HFF-Myc (cell line): ENCODE data around the gene ARHGEF6.

ENCODE experiments used
- DNase-seq: peaks from one replicate; pipeline ENCODE4 v3.0.0-alpha.2; 2011; ENCODE audit warnings: low read depth; ENCODE audit errors: extremely low read depth
- H3K4me3 ChIP-seq: replicated peaks from 2 replicates; pipeline ENCODE4 v1.5.1; 2011; ENCODE audit warnings: low read depth, mild to moderate bottlenecking, control low read depth, low read length
- TF ChIP-seq, protein P1 (sequence below): IDR thresholded peaks from 2 replicates; pipeline ENCODE4 v1.5.1; 2012; ENCODE audit warnings: mild to moderate bottlenecking, low read depth, low read length, control low read depth; ENCODE audit errors: missing control alignments

Gene ARHGEF6

DNA sequence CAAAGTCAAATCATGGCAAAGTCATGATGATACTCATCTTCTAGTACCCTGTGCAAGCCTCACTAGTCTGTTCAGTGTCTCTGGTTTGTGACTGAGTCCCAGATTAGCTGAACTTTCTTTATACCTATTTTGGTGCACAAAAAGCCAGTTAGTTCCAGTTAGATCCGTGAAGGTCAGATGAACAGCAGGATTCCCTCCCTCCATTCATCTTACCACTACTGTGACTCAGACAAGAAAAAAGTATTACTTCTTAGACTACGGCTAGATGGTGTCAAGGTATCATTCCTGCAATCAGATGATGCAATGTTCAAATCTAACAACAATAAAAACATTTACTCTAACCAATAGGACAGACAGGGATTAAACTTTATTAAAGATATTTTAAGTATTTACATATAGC lies 30.4 kb downstream of the ARHGEF6 start:
- DNase-seq, result no peak
- TF ChIP-seq, protein P1, sequence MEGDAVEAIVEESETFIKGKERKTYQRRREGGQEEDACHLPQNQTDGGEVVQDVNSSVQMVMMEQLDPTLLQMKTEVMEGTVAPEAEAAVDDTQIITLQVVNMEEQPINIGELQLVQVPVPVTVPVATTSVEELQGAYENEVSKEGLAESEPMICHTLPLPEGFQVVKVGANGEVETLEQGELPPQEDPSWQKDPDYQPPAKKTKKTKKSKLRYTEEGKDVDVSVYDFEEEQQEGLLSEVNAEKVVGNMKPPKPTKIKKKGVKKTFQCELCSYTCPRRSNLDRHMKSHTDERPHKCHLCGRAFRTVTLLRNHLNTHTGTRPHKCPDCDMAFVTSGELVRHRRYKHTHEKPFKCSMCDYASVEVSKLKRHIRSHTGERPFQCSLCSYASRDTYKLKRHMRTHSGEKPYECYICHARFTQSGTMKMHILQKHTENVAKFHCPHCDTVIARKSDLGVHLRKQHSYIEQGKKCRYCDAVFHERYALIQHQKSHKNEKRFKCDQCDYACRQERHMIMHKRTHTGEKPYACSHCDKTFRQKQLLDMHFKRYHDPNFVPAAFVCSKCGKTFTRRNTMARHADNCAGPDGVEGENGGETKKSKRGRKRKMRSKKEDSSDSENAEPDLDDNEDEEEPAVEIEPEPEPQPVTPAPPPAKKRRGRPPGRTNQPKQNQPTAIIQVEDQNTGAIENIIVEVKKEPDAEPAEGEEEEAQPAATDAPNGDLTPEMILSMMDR, result no peak
- H3K4me3 ChIP-seq, result no peak overlapping the region

DNA sequence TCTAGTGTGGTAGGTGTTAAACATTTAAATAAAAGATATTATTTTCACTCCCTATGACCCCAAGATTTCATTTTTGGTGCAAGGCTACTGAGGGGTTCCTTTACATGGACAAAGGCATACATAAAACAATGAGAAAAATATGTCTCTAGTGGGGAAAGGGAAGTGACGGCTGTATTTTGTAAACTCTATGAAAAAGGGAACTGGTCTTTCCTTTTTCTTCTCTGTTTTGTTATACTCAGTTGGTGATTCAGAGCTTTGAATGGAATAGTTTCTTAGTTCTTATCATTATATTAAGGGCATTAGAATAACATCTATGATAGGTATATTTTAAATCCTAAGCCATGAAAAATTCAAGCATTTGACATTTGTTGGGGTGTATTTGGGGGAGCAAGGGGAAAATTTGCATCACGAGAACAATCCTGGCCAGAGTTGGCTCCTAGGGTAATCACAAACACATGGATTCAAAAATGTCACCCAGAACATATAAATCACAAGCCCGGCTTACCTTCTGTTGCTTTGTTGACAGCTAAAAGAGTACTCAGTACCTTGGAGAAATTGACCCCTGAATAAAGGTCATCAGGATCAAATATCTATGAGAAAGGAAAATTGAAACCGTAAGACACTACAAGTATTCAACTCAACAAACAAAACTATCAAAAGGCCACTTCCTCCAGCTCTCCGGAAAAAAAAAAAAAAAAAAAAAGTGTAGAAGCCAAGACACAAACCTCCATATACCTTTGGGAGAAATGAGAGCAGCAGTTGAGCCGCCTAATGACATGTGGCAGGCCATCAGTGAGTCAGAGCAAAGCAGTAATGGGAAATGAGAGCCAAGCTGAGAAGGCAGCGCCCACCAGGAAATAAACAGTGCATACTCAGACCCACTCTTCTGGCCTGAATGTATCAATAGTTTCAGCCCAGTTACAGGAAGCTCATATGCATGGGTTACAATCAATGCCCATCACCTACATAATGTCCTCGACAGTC lies 33.4 kb downstream of the ARHGEF6 start:
- DNase-seq, result no peak
- TF ChIP-seq, protein P1, result no peak
- no peak overlapping the region for H3K4me3 ChIP-seq

DNA sequence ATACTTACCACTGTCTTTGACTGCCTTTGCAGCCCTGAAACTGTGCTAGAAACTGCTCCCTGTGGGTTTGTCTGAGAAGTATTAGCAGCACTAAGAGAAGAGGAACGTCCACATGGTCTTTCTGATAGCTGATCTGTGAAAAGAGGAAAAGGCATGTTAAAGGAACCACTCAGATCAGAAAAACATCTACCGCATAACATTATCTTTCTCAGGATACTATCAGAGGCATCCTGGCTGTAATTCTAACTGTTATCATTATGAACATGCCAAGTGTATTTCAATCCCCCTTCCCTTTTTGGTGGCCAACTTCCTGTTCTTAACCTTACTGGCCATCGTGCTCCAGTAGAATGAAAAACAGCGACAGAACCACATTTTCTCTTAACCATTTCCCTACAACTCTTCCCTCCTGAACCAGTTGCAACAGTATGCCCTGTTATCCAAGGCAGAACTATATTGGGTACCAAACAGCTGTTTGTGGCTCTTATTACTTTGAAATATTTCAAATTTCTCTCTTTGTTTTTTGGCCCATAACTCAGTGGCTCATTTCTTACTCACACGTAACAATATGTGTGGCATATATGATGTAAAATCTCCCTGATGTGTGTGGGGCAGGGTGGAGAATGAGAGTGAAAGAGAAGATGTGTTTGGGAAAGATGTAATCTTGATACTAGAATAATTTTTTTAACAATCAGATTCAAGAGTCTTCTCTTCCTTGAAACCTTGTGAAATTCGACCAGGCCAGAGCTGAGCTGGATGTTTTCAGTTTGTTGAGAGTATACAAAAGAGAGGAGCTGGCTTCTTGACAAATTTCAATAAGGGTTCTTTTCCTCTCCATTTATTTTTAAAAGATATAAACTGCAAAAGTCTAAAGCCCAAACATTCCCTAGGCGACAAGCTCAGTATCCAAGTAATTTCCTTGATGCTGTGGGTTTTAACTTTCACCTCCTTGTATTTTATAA lies 35.2 kb downstream of the ARHGEF6 start:
- TF ChIP-seq, protein P1, result no peak
- DNase-seq, result no peak
- H3K4me3 ChIP-seq, result no peak overlapping the region

DNA sequence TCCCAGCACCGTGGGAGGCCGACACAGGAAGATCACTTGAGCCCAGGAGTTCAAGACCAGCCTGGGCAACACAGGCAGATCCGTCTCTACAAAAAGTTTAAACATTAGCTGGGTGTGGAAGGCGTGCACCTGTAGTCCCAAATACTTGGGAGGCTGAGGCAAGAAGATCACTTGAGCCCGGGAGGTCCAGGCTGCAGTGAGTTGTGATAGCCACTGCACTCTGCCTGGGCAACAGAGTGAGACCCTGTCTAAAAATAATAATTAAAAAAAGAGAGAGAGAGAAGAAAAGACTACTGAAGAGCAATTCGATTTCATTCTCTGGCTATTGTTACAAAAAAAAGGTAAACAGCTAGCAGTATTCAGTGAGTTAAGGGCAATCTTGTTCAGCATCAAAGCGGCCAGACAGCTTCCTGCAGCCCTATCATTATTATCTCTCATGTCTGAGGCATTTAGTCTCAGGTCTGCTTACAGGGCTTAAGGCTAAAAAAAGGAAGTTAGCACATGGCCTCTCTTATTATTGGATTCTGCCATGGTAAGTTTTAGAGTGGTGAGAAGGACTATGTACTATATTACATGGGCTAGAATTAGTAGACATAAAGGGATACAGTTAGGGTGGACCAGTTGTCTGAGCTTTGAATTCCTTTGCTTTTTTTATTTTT lies 37.9 kb downstream of the ARHGEF6 start:
- TF ChIP-seq, protein P1, result no peak
- no peak for DNase-seq
- H3K4me3 ChIP-seq, result no peak overlapping the region

DNA sequence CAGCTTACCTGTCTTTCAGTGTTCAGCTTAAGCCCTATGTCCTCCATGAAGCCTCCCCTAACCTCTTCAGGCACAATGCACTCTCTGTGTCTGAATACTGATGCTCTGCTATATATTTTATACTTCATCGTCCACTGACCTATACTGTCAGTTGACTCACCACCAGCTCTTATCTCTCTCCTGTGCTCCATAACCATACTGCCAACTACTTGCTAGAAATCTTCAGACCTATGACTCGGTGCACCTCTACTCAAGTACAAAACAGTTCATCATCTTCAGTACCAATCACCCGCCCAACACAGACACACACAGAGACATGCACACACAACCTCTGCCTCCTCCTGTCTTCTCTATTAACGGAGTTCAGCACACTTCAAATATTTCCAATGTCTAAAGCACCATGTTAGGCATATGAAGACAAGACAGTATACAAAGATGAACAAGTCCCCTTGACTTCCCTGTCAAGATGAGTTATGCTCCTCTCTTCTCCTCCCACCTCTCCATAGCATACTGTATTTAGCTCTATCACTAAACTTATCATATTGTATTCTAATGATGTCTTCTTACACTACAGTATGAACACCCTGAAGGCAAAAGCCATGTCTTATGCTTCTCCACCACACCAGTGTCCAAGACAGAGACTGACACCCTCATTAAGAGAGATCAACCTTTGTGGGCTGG lies 42.5 kb downstream of the ARHGEF6 start:
- TF ChIP-seq, protein P1, result no peak
- no peak overlapping the region for H3K4me3 ChIP-seq
- DNase-seq, result no peak

DNA sequence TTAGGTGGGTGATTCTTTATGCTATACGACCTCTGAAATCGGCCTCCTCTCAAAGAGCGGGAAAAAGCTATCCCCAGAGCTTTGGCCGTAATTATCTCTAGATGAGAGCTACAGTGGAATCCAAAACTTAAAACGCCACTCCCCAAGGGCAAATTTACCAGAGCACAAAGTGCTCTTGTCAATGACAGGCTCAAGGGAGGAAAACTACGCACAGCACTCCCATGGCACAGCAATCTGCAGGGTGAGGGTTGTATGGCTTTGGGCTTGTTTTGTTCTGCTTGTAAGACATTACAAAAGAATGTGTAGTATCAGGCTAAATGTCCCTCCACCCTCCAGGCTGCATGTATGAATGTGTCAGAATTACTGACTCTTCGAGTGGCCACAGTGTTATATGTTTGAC lies 44.0 kb downstream of the ARHGEF6 start:
- TF ChIP-seq, protein P1, result no peak
- DNase-seq, result no peak
- H3K4me3 ChIP-seq, result no peak overlapping the region
